Renal pelvis (tissue), 4 donors: ENCODE data around the gene DPM2. TPM values are rescaled to one million over a fixed set of nuclear protein-coding genes. Genes with fewer than 3 reads are reported as not detected.

Source experiments
- DNase-seq: peaks from one replicate; pipeline ENCODE4 v3.0.0-alpha.2; 2013
- polyA plus RNA-seq, 3 donors: library from polyadenylated mRNA; unstranded; fragments of 120-200 nt; gene quantifications; one replicate each; pipeline ENCODE4 v1.2.1, GENCODE V29; 2013; ENCODE audit not compliant: insufficient read length in 3 of 3

DPM2 gene
- polyA plus RNA-seq, 3 donors: 38.3 to 43.6 (median 40.8) TPM

DNA sequence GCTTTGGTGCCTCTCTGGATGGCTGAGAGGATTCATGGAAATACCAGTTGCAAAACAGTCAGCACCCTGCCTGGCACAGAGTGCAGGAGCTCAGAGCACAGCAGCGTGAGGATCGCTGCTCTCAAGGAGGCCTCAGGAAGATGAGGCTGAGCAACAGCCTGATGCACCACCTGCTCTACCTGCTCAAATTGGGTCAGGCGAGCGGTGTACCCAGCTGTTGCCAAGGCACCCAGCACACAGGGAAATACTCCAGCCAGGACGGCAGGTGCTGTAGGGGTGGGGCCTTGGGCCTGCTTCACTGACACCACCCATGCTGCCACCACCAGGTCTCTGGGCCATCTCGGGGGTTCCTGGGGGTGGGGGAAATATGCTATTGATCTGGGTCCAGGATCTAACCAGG is 38.8 kb upstream of the DPM2 start:
- DNase-seq: no peak

DNA sequence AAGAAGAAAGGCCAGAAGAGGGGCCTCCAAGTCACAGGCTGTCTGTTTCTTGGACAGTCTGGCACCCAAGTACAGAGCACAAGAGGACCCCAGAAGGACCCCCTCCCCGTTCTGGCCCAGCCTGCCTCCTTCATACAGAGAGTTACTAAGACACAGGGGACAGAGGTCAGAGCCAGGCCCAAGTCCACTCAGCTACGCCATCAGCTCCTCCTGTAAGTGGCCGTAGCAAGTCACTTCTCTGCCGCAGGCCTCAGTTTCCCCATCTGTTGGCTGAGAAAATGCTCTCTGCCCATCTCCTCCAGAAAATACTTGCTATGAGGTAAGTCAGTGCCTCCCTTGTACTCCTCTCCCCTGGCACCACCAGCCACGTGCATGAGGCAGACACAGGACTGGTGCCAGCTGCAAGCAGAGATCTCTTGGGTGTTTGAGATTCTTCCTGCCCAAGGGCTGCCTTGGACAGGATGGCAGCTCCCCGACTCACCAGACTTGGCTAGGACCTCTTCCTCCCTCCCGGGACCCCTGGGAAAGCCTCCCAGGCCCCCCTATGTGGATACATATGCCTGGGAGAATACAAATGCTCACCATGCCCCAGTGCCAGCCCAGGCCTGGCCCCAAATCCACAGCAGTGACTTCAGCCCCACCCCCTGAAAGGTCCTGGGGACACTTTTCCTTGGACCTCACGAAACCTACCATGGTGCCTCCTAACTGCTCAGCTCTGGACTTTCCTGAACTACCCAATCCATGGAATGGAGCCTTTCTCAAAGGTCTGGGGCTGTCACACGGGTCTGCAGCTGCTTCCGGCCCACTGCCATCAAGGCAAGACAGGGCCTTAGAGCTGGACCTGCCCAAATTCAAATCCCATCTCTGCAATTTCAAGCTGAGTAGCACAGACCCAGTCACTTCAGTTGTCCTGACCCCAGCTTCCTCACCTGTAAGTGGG is 38.0 kb upstream of the DPM2 start:
- DNase-seq: no peak

DNA sequence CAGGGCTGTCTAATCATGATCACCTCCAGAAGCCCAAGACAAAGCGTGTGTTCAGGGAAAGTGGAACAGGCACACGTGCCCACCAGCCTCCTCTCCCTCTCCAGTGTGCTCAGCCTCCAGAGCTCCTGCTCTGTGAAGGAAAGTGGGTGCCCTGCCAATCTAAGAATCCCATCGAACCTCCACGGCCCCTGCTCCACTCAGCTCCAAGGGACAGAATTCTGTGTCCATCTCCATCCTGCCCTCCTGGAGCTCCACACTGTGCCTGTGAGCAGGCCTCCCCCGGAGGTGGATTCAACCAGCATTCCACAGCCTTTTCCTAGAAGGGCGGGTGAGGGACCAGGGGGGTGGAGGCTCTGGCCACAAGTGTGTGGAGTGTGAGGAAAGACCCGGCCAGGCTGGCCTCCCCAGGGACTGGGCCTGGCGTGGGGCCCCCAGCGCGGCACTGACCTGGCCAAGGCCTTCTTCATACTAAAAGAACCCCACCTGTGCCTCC is 37.2 kb upstream of the DPM2 start:
- no peak for DNase-seq

DNA sequence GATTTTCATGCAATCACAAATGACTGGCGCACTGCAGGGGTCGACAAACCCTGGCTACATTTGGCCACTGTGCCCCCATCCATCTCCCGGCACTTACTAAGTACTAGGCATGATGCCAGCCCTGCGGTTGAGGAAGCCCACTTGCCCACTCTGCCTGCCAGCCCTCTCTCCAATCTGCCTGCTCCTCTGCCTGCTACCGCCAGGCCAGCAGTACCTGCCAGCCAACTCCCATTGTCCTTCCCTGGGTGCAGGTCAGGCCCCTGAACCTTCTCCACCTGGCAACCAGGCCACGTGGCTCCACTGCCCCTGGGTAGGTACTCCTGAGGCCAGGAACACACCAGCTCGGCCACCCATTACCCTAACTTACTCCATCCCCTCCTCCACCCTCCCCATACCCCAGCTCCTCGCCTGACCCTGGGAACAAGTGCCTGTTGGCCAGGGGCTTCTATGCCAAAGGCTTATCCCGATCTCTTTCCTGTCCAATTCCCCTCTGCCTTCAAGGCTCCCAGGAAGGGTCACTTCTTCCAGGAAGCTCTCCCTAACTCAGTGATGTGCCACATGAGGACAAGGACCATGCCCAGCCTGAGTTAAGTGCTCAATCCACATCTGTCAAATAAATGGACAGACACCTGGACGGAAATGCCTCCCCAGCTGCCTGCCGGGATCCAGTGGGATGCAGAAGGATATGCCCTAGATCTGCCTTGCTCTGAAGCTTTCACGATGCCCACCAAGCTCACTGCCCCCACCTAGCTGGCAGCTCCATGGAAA is 36.5 kb upstream of the DPM2 start:
- no peak for DNase-seq

DNA sequence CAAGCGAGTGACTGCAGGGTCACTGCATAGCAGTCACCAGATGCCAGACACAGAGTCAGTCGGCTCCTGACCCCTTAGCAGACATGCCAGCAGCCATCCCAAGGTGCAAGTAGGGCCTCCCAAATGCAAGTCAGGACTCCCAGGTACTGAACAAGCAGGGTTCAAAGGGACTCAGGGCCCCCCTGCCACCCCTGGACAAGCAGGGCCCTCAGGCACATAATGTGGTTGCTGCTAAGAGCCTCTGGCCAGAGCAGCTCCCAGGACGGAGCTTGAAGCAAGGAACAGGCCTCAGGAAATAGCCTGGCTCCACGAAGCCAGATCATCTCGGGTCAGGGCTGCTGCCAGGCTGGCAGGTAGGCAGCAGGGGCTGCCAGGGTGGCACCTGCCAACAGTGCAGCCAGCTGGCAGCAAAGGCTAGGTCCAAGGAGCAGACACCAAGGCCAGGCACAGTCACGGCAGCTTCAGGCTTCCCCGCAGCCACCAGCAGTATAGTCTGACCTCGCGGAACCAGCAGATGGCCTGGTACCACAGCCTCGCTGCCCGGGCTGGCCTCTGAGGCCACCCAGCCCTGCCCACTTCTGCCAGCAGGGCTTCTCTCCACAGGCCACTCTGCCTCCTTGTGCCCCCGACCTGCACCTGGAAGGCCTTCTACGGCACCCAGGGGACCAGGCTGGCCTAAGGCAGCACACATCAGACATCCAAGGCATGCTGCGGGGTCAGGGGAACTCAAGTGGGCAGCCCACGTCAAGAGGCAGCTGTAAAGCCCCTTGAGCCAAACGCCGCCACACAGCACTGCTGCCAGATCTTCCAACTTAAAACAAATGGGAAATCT is 35.7 kb upstream of the DPM2 start:
- DNase-seq: no peak

DNA sequence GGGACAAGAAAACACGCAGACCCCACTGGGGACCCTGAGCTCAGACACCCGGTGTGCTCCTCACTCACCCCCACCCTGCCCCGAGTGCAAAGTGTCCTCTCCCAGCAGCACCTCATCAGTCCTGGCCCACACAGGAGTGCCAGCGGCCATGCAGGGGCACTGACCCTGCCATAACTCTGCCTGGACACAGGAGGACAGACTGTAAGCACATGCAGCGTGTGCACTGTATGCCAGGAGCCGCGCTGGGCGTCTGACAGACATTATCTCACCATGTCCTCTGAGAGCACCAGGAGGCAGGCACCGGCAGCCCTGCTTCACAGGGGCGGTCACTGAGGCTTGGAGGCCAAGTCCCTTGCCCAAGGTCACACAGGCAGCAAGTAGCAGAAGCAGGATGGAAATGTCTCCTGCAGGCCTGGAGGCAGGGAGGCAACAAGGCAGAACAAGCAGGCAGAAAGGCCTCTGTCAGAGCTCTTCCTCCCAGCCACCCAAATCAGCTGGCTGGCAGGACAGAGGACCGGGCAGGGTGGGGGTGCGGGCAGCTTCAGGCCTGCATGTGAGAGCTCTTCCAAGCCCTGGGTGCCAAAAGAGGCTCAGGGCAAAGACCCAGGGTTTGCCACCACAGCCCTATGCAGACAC is 34.7 kb upstream of the DPM2 start:
- no peak for DNase-seq

DNA sequence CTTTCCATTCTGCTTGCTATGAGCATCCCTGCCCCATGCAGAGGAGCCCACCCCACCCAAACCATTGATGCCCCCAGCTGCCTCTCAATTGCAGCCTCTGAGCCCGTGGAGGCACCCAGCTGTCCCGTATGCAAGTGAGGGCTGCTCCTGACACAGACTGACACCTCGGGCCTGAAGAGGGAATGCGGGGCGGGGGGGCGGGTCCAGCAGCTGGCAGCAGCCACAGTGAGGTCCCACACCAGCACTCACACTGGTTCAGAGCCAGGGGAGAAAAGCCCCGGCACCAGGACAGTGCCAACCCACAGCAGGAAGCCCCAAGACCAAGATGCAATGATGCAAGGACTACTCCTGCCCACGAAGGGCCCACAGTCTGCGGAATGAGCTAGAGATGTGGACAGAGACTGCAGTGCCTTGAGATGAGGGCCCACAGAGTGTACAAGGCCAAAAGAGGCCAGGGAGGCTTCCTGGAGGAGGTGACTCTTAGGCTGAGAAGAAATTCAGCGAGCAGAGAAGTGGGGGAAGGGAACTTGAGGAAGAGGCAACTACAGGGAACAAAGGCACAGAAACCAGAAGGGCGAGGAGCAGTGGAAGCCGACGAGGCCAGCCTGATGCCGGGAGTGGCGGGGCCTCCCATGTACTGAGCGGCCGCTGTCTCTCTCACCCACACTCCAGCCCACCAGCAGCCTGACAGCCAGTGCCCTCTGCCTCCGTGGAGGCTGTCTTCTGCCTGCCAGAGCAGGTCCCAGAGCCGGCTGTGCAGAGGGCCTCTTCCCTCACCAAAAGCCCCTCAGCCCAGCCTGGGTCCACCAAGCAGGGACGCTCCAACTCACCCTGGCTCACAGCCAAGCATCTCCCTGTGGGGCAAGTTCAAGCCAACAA is 33.9 kb upstream of the DPM2 start:
- DNase-seq: no peak

DNA sequence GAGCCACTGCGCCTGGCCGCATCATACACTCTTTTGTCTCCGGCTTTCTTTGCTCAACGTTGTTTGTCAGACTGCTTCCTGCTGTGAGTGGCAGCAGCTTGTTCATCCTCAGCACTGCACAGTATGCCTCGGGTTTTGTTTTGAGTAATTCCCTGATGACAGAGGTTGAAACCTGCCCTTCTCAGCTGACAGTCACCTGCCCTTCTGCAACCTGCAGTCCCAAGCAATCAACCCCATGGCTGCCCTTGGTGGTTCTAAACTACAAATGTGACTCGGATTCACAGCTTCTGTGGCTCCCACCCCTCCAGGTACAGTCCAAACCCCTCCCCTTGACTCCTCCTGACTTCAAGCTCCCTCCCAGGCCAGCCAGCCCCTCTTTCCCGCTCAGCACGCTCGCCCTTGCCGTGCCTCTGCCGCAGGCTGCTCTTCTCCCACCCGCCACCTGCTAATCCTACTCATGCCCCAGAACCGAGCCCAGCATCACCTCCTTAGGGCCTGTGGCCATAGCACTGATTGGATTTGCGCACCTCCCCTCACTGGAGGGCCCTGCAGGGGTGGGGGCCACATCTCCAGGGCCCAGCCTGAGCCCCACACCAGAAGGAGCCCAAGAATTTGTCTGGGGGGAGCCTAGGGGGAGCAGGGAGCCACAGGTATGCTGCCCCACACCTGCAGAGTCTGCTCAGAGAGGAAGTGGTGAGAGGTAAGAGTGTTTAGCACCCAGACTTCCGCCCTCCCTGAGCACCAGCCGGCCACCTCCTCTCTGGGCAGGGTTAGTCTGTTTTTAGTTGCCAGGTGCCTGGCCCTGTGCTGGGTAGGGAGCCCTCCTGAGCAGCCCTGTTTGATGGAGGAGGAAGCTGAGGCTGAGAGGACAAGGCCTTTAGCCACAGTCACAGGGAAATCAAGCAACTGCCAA is 33.0 kb upstream of the DPM2 start:
- DNase-seq: no peak

DNA sequence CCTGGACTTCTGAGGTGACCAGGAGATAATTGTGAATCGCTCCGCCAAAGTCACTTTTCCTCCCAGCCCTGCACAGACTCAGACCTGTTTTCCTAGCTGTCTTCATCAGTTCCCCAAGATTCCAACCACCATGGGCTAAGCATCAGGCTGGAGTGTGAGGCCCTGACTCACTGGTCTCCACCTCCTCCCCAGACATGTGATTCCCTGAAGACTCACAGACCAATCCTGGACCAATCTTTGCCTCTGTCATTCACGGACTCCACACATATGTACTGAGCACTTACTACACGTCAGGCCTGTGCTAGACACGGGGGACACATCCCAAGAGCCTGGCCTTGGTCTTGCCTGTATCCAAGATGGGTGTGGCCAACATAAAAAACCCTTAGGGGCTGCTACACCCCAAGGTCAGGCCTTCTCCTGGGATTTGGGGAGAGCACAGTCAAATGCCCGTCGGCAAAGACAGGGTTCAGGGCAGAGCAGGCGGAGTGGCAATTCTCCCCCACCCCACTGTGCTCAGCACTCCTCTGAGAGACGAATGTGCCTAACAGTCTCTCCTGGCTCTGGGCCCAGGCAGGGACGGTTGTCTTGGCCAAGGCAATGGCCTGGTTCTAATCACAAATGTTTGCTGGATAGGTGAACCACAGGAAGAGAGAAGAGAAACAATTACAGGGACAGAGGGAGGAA is 31.2 kb upstream of the DPM2 start:
- no peak for DNase-seq

DNA sequence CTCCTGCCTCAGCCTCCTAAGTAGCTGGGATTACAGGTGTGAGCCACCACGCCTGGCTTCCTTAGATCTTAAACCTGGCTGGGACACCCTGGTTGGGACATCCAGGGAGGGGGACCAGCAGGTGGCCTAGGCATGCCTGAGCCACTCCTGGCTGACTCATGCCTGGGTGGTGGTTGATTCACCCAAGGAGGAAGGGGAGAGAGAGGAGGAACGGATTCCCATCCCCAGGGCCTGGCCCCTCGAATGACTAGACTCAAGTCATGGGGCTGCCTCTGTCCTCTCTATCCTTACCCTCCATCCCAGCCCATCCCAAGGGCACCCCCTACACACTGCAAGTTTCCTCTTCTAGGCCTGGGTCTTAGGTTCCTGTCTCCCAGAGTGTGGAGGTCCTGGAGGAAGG is 30.4 kb upstream of the DPM2 start:
- no peak for DNase-seq

DNA sequence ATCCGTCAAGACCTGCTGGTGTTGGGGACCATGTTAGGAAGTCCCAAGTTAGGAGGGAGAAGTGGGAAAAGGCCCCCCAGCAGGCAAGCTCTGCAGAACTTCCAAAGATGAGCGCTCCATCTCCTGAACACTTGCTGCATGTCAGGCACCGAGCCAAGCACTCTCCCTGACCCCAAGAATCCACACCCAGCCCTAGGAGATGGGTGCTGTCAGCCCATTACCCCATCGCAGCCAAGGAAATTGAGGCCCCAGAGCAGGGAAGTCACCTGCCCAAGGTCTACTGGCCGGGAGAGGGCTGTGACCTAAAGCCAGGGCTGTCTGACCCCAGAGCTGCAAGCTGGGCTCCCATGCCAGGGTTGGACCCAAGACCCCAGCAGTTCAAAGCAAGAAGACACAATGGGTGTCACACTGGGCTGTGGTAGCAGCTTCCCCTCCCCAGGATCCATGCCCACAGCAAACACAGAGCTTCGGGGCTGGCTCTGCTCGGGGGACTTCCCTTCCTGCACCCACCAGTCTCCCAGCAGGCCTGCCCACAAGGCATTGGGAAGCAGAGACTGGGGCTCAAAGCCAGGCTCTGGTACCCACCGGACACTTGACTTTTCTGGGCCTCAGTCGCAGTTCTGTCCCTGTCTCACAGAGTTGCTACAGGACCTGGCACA is 29.6 kb upstream of the DPM2 start:
- no peak for DNase-seq

DNA sequence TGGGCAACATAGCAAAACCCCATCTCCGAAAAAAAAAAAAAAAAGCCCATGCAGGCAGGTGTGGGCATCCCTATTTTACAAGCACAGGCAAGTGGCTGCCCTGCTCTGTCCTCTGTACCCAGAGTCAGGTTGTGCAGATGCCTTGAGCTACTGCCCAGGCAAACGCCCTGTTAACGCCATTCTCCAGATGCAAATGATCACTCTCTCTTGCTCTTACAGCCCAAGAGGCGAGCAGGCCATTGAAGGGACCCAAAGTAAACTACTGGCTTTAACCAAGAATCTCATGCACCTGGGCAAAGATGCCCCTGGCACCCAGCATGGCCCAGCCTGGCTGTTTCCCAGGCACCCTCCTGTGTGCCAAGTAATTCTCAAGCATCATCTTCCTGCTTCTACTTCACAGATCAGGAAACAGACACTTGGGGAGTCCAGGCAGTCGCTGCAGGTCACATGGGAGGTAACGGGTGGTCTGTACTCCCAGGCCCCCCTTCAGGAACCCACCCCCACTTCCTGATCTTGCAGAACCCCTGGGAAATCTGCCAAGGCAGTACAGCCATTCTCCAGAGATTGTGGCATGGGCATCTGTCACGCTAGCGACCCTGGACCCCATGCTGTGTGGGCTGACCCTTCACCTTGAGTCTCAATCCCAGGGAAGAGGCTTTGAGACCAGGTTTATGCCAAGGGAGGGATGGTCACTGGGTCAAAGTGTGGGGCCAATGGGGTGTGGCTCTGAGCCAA is 28.9 kb upstream of the DPM2 start:
- no peak for DNase-seq

DNA sequence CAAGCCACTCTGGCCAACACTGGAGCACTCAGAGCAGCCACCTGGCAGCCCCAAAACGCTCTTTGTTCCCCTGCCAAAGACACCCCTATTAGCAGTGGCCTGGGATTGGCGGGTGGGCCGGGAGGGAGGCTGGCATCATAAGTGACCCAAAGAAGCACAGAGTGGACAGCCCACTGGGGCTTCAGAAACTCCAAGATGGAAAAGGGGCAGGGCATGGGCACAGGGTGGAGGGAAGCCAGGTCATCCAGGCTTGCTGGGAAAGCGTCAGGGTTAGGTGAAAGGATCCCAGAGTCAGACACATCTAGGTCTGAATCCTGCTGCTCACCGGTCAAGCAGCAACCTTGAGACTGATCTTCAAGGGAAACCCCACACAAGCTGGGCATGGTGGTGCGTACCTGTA is 28.3 kb upstream of the DPM2 start:
- no peak for DNase-seq

DNA sequence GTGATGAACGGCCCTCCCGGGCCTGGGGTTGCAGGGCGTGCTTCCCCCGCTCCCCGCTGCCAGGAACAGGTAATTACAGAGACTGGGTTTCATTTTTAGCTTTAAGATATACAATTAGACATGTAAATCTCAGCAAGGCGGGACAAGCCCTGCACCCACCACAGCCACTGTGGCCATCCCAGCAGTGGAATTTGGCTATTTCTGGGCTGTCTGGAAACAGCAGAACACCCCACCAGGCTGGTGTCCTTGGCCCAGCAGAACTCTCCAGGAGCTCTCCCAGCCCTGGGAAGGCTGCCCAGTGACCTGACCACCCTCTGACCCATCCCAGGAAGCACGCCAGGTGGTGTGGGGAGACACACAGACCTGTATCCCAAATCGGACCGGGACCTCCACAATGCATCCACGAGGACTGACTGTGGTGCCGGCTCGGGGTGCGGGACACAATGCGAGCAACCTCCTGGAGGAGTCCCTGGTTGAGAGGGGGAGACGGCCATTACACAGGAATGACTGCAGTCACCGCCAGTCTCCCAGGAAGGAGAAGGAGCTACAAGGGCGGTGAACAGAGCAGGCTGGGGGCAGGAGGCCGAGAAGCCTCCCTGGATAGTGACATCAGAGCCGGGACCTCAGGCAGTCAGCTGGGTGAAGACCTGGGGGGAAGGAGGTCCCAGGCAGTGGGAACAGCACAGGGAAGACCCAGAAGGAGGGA is 25.9 kb upstream of the DPM2 start:
- no peak for DNase-seq

DNA sequence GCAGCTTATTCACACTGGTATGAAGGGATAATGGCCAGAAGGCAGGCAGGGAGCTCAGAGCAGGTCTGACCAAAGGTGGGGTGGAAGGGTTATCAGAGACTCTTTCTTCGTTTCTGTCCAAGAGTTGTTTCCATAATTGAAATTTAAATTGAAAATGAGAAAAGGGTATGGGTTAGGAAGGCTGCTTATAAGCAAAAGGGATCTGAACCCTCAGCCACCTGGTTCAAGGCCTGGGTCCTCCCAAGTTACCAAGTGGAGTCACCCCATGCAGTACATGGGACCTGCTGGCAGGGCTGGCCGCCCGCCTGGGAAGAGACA is 25.3 kb upstream of the DPM2 start:
- no peak for DNase-seq

DNA sequence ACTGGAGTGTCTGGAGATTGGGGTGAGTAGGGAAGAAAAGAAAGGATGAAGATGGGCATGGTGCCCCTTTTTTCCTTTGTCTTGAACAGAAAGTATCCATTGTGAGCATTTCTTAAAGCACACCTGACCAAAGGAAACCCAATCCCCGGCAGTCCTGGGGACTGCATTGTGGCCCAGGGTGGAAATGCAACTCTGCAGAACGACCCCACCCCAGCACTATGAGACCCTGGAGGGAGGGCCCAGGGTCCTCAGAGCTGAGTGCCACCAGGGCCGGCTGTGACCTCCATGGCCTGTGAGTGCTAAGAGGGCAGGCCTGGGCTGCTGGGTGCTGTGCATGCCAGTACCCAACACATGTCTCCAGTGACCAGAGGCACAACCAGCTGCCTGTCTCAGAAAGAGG is 24.6 kb upstream of the DPM2 start:
- DNase-seq: no peak

DNA sequence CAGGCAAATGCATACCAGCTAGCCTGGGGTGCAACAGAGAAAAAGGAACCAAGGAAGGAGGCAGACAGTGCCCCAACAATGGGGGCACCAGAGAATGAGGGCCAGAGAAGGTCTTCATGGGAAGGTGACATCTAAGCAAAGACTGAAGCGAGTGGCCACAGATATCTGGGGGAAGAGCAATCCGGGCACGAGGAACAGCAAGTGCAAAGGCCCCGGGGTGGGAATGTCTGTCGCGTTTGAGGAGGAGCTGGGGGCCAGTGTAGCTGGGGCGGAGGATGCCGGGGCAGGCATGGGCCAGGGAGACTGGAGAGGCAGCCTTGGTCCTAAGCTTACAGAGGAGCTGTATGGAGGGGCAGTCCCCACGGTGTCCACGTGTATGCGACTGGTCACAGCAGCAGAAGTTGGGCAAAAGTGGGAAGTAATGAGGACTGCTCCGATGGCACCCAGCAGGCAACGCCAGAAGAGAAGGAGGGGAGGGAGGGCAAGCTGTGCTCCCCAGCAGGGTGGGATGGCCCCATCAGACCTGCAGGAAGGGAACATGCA is 24.0 kb upstream of the DPM2 start:
- no peak for DNase-seq
